ENCODE data around the gene TUBB3. TPM values are rescaled to one million over a fixed set of nuclear protein-coding genes. Genes with fewer than 3 reads are reported as not detected.

Gene TUBB3
- total RNA-seq, 1 donor from 2014 or later: 459 TPM

DNA sequence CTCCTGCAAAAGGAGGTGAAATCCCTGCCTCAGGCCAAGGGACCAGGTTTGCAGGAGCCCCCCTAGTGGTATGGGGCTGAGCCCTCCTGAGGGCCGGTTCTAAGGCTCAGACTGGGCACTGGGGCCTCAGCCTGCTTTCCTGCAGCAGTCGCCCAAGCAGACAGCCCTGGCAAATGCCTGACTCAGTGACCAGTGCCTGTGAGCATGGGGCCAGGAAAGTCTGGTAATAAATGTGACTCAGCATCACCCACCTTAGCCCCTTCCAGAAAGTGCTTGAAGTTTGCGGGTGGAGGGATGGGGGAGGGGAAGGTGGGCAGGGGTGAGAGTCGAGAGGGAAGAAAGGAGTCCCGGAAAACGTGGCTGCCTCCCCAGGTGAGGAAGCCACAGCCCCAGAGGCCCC lies 2.4 kb upstream of the TUBB3 start:
- Mint-ChIP-seq H3K27ac (ENCODE audit: unreplicated experiment) (peak overlapping the region; percentile 86), H3K4me1 (ENCODE audit: low read depth, unreplicated experiment) (peaks cover 20% of the 10 kb centered on the region), H3K4me3 (ENCODE audit: unreplicated experiment) (peak overlapping the region; percentile 62), H3K9me3 (ENCODE audit: unreplicated experiment) (peaks cover 2% of the 10 kb centered on the region), H3K27me3 (ENCODE audit: low read depth, unreplicated experiment) (no peaks in the 10 kb centered on the region), H3K36me3 (ENCODE audit: low read depth, unreplicated experiment) (peaks cover 2% of the 10 kb centered on the region)
- Histone ChIP-seq H2AFZ (ENCODE audit: low read depth, low read length) (no peak overlapping the region), H4K20me1 (ENCODE audit: insufficient read depth, low read length) (peaks cover 24% of the 10 kb centered on the region), H3K36me3 (ENCODE audit: insufficient read depth, low read length) (no peaks in the 10 kb centered on the region), H3K4me2 (ENCODE audit: low read length) (peak overlapping the region; percentile 100), H3K9ac (ENCODE audit: low read length) (peak overlapping the region; percentile 98), H3K79me2 (ENCODE audit: insufficient read depth, low read length) (peaks cover 43% of the 10 kb centered on the region), H3K9me3 (ENCODE audit: insufficient read depth, low read depth, low read length) (no peaks in the 10 kb centered on the region), H3K4me3 (ENCODE audit: insufficient read depth, low read depth, low read length) (no peak overlapping the region), H3K4me1 (ENCODE audit: insufficient read depth, low read length) (peaks cover 47% of the 10 kb centered on the region), H3K27ac (ENCODE audit: low read depth, low read length) (peak overlapping the region; percentile 99), H3K27me3 (ENCODE audit: insufficient read depth, low read length) (no peaks in the 10 kb centered on the region)
- DNase-seq (ENCODE audit: low read depth): peak; percentile 55
- no peak for TF ChIP-seq EZH2 (IDR thresholded peaks at IDR 0.05; ENCODE audit: insufficient read depth, low read length)
- TF ChIP-seq, protein P1, sequence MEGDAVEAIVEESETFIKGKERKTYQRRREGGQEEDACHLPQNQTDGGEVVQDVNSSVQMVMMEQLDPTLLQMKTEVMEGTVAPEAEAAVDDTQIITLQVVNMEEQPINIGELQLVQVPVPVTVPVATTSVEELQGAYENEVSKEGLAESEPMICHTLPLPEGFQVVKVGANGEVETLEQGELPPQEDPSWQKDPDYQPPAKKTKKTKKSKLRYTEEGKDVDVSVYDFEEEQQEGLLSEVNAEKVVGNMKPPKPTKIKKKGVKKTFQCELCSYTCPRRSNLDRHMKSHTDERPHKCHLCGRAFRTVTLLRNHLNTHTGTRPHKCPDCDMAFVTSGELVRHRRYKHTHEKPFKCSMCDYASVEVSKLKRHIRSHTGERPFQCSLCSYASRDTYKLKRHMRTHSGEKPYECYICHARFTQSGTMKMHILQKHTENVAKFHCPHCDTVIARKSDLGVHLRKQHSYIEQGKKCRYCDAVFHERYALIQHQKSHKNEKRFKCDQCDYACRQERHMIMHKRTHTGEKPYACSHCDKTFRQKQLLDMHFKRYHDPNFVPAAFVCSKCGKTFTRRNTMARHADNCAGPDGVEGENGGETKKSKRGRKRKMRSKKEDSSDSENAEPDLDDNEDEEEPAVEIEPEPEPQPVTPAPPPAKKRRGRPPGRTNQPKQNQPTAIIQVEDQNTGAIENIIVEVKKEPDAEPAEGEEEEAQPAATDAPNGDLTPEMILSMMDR (IDR thresholded peaks at IDR 0.05; ENCODE audit: insufficient read depth, low read depth, low read length): no peak
- FAIRE-seq: no peak

DNA sequence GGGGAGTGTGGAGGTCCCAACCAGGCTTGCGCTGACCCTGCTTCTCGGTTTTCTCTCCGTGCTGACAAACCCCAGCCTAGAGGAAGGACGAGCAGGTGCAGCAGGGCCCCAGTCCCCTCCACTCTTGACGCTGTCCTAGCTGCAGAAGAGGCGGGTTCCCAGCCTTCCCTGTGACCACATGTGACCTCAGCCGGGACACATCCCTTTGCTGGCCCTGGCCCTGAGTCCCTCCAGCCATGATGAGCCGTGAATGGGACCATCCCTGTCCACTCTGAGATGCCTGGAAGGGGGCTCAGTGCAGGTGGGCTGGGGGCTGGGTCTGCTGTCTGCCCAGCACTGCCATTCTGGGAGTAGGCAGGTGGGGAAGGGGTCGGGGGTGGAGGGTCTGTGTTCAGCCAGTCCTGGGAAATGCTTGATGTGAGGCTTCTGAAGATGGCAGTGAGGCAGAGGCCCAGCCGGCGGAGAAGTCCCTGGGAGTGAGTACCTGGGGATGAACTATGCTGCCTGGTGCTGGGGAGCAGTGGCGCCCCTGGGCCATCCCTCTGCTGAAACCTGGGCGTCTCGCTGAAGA lies 1.9 kb upstream of the TUBB3 start:
- Mint-ChIP-seq H3K9me3 (ENCODE audit: unreplicated experiment) (peaks cover 2% of the 10 kb centered on the region), H3K4me1 (ENCODE audit: low read depth, unreplicated experiment) (peaks cover 20% of the 10 kb centered on the region), H3K27ac (ENCODE audit: unreplicated experiment) (peak overlapping the region; percentile 78), H3K4me3 (ENCODE audit: unreplicated experiment) (peak overlapping the region; percentile 88), H3K36me3 (ENCODE audit: low read depth, unreplicated experiment) (peaks cover under 1% of the 10 kb centered on the region), H3K27me3 (ENCODE audit: low read depth, unreplicated experiment) (no peaks in the 10 kb centered on the region)
- no peaks in the 10 kb centered on the region for H3K27me3 ChIP-seq (ENCODE audit: insufficient read depth, low read length)
- peaks cover 27% of the 10 kb centered on the region for H4K20me1 ChIP-seq (ENCODE audit: insufficient read depth, low read length)
- H3K36me3 ChIP-seq (ENCODE audit: insufficient read depth, low read length): no peaks in the 10 kb centered on the region
- peak overlapping the region; percentile 99 for H3K27ac ChIP-seq (ENCODE audit: low read depth, low read length)
- peaks cover 47% of the 10 kb centered on the region for H3K4me1 ChIP-seq (ENCODE audit: insufficient read depth, low read length)
- no peak overlapping the region for H2AFZ ChIP-seq (ENCODE audit: low read depth, low read length)
- FAIRE-seq (no peak), DNase-seq (ENCODE audit: low read depth) (no peak)
- no peaks in the 10 kb centered on the region for H3K9me3 ChIP-seq (ENCODE audit: insufficient read depth, low read depth, low read length)
- peak overlapping the region; percentile 100 for H3K4me2 ChIP-seq (ENCODE audit: low read length)
- peak overlapping the region; percentile 98 for H3K9ac ChIP-seq (ENCODE audit: low read length)
- peak overlapping the region; percentile 89 for H3K4me3 ChIP-seq (ENCODE audit: insufficient read depth, low read depth, low read length)
- H3K79me2 ChIP-seq (ENCODE audit: insufficient read depth, low read length): peaks cover 48% of the 10 kb centered on the region
- TF ChIP-seq EZH2 (IDR thresholded peaks at IDR 0.05; ENCODE audit: insufficient read depth, low read length): no peak
- TF ChIP-seq, protein P1 (IDR thresholded peaks at IDR 0.05; ENCODE audit: insufficient read depth, low read depth, low read length): no peak
